ENCODE results near the gene NRP1. TPM values are rescaled to one million over a fixed set of nuclear protein-coding genes. Genes with fewer than 3 reads are reported as not detected.

The NRP1 gene
- total RNA-seq, 4 donors from 2014 or later, result 91.8 to 175 (median 142) TPM

DNA sequence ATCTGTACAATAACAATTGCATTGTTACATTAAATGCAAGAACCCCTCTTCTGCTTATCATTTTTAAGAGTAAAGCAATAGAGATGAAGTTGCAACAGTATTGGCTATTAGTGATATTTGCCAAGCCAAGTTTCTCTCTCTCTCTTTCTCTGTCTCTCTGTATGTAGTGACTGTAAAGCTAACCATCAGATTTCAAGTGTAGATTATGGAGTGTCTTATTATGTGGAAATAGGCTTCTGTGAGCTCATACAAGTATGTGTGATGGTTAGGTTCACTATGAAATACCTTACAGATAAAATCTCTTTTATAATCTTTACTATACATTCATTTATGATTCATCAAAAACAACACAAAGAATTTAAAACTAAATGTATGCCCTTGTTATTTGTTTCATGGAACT is 28.6 kb upstream of the NRP1 start:
- TF ChIP-seq, protein P1, sequence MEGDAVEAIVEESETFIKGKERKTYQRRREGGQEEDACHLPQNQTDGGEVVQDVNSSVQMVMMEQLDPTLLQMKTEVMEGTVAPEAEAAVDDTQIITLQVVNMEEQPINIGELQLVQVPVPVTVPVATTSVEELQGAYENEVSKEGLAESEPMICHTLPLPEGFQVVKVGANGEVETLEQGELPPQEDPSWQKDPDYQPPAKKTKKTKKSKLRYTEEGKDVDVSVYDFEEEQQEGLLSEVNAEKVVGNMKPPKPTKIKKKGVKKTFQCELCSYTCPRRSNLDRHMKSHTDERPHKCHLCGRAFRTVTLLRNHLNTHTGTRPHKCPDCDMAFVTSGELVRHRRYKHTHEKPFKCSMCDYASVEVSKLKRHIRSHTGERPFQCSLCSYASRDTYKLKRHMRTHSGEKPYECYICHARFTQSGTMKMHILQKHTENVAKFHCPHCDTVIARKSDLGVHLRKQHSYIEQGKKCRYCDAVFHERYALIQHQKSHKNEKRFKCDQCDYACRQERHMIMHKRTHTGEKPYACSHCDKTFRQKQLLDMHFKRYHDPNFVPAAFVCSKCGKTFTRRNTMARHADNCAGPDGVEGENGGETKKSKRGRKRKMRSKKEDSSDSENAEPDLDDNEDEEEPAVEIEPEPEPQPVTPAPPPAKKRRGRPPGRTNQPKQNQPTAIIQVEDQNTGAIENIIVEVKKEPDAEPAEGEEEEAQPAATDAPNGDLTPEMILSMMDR (IDR thresholded peaks at IDR 0.05; ENCODE audit: low read depth), result no peak

DNA sequence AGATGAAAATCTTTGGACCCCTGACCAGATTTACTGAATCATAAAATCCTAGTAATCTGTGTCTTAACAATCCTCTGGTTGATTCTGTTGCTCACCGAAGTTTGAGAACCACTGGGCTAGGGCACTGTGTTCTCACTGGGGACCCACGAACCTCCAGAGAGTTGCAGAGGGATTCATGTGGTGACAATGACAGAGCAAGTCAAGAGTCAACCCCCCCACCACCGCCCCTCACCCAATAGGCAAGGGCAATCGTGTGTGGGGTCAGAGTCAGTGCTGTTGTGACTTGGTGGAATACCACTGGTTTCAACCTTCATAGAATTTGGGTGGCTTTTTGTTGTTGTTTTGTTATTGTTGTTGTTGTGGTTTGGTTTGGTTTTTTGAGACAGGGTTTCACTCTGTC is 23.5 kb upstream of the NRP1 start:
- TF ChIP-seq, protein P1 (IDR thresholded peaks at IDR 0.05; ENCODE audit: low read depth), result no peak

DNA sequence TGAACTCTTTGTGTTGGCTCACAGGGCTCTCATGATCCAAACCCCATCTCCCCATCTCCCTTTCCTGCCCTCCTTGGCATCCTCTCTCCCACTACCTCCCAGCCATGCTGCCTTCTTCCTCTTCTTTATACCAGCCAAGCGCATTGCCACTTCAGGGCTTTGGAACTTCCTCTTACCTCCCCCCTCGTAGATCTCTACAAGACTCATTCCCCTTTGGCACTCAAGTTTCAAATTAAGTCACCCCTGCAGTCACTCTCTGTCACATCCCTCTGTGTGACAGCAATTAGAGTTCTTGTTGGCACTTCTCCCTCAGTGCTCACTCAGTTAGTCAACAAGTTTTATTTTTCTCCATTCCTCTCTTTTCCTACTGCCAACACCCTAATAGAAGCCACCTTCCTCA is 20.8 kb upstream of the NRP1 start:
- TF ChIP-seq, protein P1 (IDR thresholded peaks at IDR 0.05; ENCODE audit: low read depth), result no peak

DNA sequence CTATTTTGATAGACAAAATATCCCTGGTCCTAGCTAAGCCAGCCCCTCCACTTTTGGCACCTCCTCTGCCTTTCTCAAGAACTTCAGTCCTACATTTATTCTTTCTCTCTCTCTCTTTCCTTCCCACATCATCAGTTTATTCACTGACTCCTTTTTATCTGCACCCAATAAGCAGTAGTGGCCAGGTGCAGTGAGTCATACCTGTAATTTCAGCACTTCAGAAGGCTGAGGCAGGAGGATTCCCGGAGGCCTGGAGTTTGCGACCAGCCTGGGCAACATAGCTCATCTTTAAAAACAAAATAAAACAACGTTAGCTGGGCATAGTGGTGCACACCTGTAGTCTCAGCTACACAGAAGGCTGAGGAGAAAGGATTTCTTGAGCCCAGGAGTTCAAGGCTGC is 19.4 kb upstream of the NRP1 start:
- TF ChIP-seq, protein P1 (IDR thresholded peaks at IDR 0.05; ENCODE audit: low read depth), result no peak

DNA sequence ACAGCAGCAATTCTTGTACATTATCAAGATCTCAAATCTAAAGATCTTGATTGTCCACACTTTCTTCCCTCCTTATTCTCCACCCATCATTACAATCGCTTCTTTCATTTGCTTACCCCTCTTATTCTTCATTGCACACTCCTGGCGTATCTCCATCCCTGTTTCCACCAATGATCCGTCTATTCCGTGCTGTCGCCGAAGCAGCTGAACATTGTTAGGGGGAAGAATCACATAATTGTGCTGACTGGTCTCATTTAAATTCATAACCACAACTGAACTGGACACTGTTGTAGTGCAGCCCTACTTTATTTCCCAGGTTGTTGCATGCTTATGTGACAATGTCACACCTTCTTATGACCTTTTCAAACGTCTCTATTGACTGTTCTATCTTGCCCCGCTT is 18.9 kb upstream of the NRP1 start:
- TF ChIP-seq, protein P1 (IDR thresholded peaks at IDR 0.05; ENCODE audit: low read depth), result no peak

DNA sequence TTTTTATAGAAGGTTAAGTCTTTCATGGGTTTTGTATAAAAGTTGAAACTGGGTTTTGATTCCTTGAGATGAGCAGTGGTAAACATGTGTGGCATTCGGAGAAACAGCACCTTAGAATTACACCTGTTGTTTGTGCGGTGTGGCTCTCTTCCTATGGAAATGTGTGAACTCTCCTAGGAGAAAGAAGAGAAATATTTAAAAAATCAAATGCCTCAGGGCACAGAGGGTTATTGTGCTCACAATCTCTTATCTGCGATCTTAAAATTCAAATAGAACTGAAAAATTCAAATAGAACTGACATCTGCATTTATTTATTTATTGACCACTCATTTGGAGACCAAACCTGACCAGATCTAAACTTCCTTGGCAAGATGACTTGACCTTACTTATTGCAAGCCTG is 18.1 kb upstream of the NRP1 start:
- TF ChIP-seq, protein P1 (IDR thresholded peaks at IDR 0.05; ENCODE audit: low read depth), result no peak

DNA sequence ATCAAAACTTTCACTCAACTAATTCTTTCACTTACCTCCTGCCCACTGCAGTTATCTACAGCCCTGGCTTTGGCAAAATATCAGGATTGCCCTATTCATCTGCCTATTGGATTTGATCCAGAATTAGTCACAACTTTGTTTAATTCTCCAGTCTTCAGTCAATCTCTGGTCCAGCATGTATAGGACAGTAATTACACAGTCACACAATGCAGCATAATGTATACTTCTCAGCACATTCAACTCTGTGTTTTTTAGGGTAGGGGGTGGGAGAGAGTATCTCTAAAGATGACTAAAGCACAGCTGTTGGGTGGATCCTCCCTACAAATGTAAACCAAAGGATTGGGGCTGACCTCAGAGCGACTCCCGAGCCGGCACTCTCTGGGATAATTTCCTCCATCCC is 17.7 kb upstream of the NRP1 start:
- TF ChIP-seq, protein P1 (IDR thresholded peaks at IDR 0.05; ENCODE audit: low read depth), result no peak
